OCI-LY3 (cell line): Measurements from ENCODE around the gene ATXN7L3.

Source experiments
- H2AFZ ChIP-seq: fragments of 200-600, 300-600 bp; shearing (Covaris generic); 2 replicates; pipeline ENCODE4 v1.6.0; 2014; ENCODE audit warnings: antibody characterized with exemption, low read depth, low read length
- H3K27ac ChIP-seq: fragments of 200-600, 300-600 bp; sonication (generic); 2 replicates; pipeline ENCODE4 v1.5.1; 2014; ENCODE audit warnings: mild to moderate bottlenecking, low read length, moderate library complexity, mixed read lengths
- H3K27me3 ChIP-seq: fragments of 200-600, 300-600 bp; sonication (generic); 2 replicates; pipeline ENCODE4 v1.6.1; 2014; ENCODE audit warnings: low read depth, low read length, mixed read lengths
- H3K36me3 ChIP-seq: fragments of 200-600, 300-600 bp; sonication (generic); replicated peaks from 2 replicates; pipeline ENCODE3; 2014; ENCODE audit warnings: low read depth, low read length, mixed read lengths
- H3K4me1 ChIP-seq: fragments of 300-600, 200-600 bp; sonication (generic); 2 replicates; pipeline ENCODE4 v1.6.1; 2014; ENCODE audit warnings: low read length, mixed read lengths
- H3K4me2 ChIP-seq: fragments of 200-600, 300-600 bp; sonication (generic); 2 replicates; pipeline ENCODE4 v1.6.1; 2014; ENCODE audit warnings: low read length, mixed read lengths
- H3K4me3 ChIP-seq: fragments of 300-600, 200-600 bp; sonication (generic); 2 replicates; pipeline ENCODE4 v1.5.1; 2014; ENCODE audit warnings: antibody characterized with exemption, mild to moderate bottlenecking, low read length, moderate library complexity
- H3K79me2 ChIP-seq: fragments of 300-600, 200-600 bp; shearing (Covaris generic); 2 replicates; pipeline ENCODE4 v1.6.1; 2014; ENCODE audit warnings: mild to moderate bottlenecking, low read length, mixed read lengths
- H3K9ac ChIP-seq: fragments of 300-600, 200-600 bp; shearing (Covaris generic); 2 replicates; pipeline ENCODE4 v1.6.0; 2014; ENCODE audit warnings: mild to moderate bottlenecking, low read length, moderate library complexity
- H3K9me3 ChIP-seq: fragments of 200-600, 300-600 bp; shearing (Covaris generic); 2 replicates; pipeline ENCODE4 v1.6.1; 2014; ENCODE audit warnings: low read length, mixed read lengths; ENCODE audit not compliant: insufficient read depth
- H4K20me1 ChIP-seq: fragments of 200-600, 300-600 bp; sonication (generic); 2 replicates; pipeline ENCODE4 v1.6.1; 2016; ENCODE audit warnings: low read length, mixed read lengths; ENCODE audit not compliant: insufficient read depth
- CTCF ChIP-seq: fragments of 200-600, 300-600 bp; sonication (generic); IDR thresholded peaks from 2 replicates; pipeline ENCODE4 v1.5.1; 2014; ENCODE audit warnings: antibody characterized with exemption, low read length, low read depth
- EZH2phosphoT487 ChIP-seq: fragments of 200-600 bp; shearing (Covaris generic); IDR thresholded peaks from 2 replicates; pipeline ENCODE4 v1.6.1; 2018; ENCODE audit warnings: antibody characterized with exemption, mixed run types, low read depth

The ATXN7L3 gene

GRCh38 chr17:44164476-44164875 lies 35.2 kb downstream of the ATXN7L3 start:
- Histone ChIP-seq H3K9ac (no peak overlapping the region), H3K4me1 (peaks cover 9% of the 10 kb centered on the region), H3K79me2 (no peaks in the 10 kb centered on the region), H3K27ac (no peak overlapping the region), H3K4me3 (no peak overlapping the region), H3K36me3 (no peaks in the 10 kb centered on the region), H4K20me1 (no peaks in the 10 kb centered on the region), H2AFZ (no peak overlapping the region), H3K4me2 (no peak overlapping the region), H3K27me3 (no peaks in the 10 kb centered on the region), H3K9me3 (no peaks in the 10 kb centered on the region)
- TF ChIP-seq EZH2phosphoT487 = no peak
- TF ChIP-seq CTCF = no peak

- TF ChIP-seq EZH2phosphoT487 (no peak), CTCF (no peak)
- peak overlapping the region; percentile 20; the same call in 1 of the 2 replicates for H3K4me2 ChIP-seq
- no peaks in the 10 kb centered on the region for H3K27me3 ChIP-seq
- H3K79me2 ChIP-seq = no peaks in the 10 kb centered on the region
- no peak overlapping the region for H2AFZ ChIP-seq
- no peaks in the 10 kb centered on the region for H3K9me3 ChIP-seq
- peaks cover 12% of the 10 kb centered on the region for H3K4me1 ChIP-seq
- H3K9ac ChIP-seq = no peak overlapping the region
- no peak overlapping the region for H3K4me3 ChIP-seq
- H4K20me1 ChIP-seq = no peaks in the 10 kb centered on the region
- H3K27ac ChIP-seq = peak overlapping the region; percentile 47
- H3K36me3 ChIP-seq = peaks cover 17% of the 10 kb centered on the region
These were observed 40.0 kb downstream of the ATXN7L3 start for GRCh38 chr17:44159519-44160210.

- no peak overlapping the region for H3K9ac ChIP-seq
- peaks cover 16% of the 10 kb centered on the region for H3K79me2 ChIP-seq
- no peak overlapping the region for H2AFZ ChIP-seq
- no peak for TF ChIP-seq EZH2phosphoT487
- TF ChIP-seq CTCF = no peak
- H3K4me2 ChIP-seq = no peak overlapping the region
- peaks cover 12% of the 10 kb centered on the region for H3K4me1 ChIP-seq
- H3K27me3 ChIP-seq = no peaks in the 10 kb centered on the region
- no peak overlapping the region for H3K4me3 ChIP-seq
- no peaks in the 10 kb centered on the region for H3K9me3 ChIP-seq
- H4K20me1 ChIP-seq = no peaks in the 10 kb centered on the region
- H3K36me3 ChIP-seq = peaks cover 24% of the 10 kb centered on the region
- no peak overlapping the region for H3K27ac ChIP-seq
These were observed 44.2 kb downstream of the ATXN7L3 start for GRCh38 chr17:44155488-44155887.

GRCh38 chr17:44152875-44153274 lies 46.8 kb downstream of the ATXN7L3 start:
- H2AFZ ChIP-seq = no peak overlapping the region
- no peak overlapping the region for H3K9ac ChIP-seq
- H3K79me2 ChIP-seq = peaks cover 26% of the 10 kb centered on the region
- no peaks in the 10 kb centered on the region for H3K4me1 ChIP-seq
- no peak overlapping the region for H3K27ac ChIP-seq
- no peak overlapping the region for H3K4me2 ChIP-seq
- no peaks in the 10 kb centered on the region for H3K9me3 ChIP-seq
- no peaks in the 10 kb centered on the region for H3K27me3 ChIP-seq
- TF ChIP-seq EZH2phosphoT487 (no peak), CTCF (no peak)
- peaks cover 36% of the 10 kb centered on the region for H3K36me3 ChIP-seq
- H4K20me1 ChIP-seq = no peaks in the 10 kb centered on the region
- H3K4me3 ChIP-seq = no peak overlapping the region
